GM12878 (cell line): ENCODE measurements around the gene SERINC5. TPM values are rescaled to one million over a fixed set of nuclear protein-coding genes. Genes with fewer than 3 reads are reported as not detected.

ENCODE experiments used
- ATAC-seq: fragments of 200-7000 bp; cut with Tn5 transposase; 3 replicates; pipeline ENCODE4 v1.9.1; 2020; ENCODE audit warnings: mild to moderate bottlenecking, moderate library complexity
- BruUV-seq: library from RNA; stranded (reverse); fragments of 400-500 nt; replicated peaks from 2 replicates; lab custom pipeline; 2021; lab: Mats Ljungman, UMichigan
- CTCF ChIA-PET: fragments of 300-600 bp; sonication (Branson Sonifier 250); formaldehyde crosslinking; extraction: SDS; loops from one replicate; lab custom pipeline; 2021; ENCODE audit warnings: inconsistent platforms; lab: Yijun Ruan, JAX
- POLR2A ChIA-PET: fragments of 350-600 bp; formaldehyde crosslinking; extraction: SDS; loops from one replicate; lab custom pipeline; 2021; ENCODE audit warnings: inconsistent platforms; lab: Charles Lee
- RAD21 ChIA-PET: fragments of 300-600 bp; sonication (Branson Sonifier 250); formaldehyde crosslinking; loops from one replicate; lab custom pipeline; 2023; ENCODE audit warnings: antibody characterized with exemption; ENCODE audit not compliant: unreplicated experiment; lab: Charles Lee
- SMC1A ChIA-PET: fragments of 300-600 bp; sonication (Branson Sonifier 250); formaldehyde crosslinking; loops from one replicate; lab custom pipeline; 2023; ENCODE audit not compliant: unreplicated experiment, uncharacterized antibody; lab: Charles Lee
- DNase-seq: peaks from one replicate; pipeline ENCODE4 v3.0.0-alpha.2; 2011; ENCODE audit warnings: low read depth, low spot score
- FAIRE-seq: peaks from 3 replicates; lab custom pipeline; 2011; peaks lifted over from hg19 to GRCh38; lab: Jason Lieb, UNC
- H2AFZ ChIP-seq: 2 replicates; pipeline ENCODE4 v1.6.0; 2011; ENCODE audit warnings: low read depth, low read length, control low read depth; ENCODE audit not compliant: control insufficient read depth
- H3K27ac ChIP-seq: 2 replicates; pipeline ENCODE4 v1.5.1; 2011; ENCODE audit warnings: control low read depth; ENCODE audit not compliant: control insufficient read depth, insufficient read depth
- H3K27me3 ChIP-seq, 2 experiments: replicated peaks in 1 of 2; 2 replicates each; pipeline versions ENCODE4 v1.6.0 to v1.6.1; 2011; ENCODE audit warnings: low read length in 1 of 2; ENCODE audit not compliant: control insufficient read depth in 2 of 2, insufficient read depth in 2 of 2
- H3K36me3 ChIP-seq, 2 experiments: 2 replicates each; pipeline ENCODE4 v1.5.1; 2011; ENCODE audit warnings: low read length in 1 of 2; ENCODE audit not compliant: control insufficient read depth in 2 of 2, insufficient read depth in 2 of 2
- H3K4me1 ChIP-seq: 2 replicates; pipeline ENCODE4 v1.6.1; 2011; ENCODE audit warnings: mild to moderate bottlenecking, low read length, moderate library complexity, mixed read lengths; ENCODE audit not compliant: control insufficient read depth, insufficient read depth
- H3K4me2 ChIP-seq: 2 replicates; pipeline ENCODE4 v1.6.0; 2011; ENCODE audit warnings: control low read depth; ENCODE audit not compliant: control insufficient read depth, insufficient read depth
- H3K4me3 ChIP-seq: fragments of 200-600 bp; sonication (generic); 2 replicates; pipeline ENCODE4 v1.5.1; 2016
- H3K79me2 ChIP-seq: 2 replicates; pipeline ENCODE4 v1.6.0; 2011; ENCODE audit warnings: low read length; ENCODE audit not compliant: control insufficient read depth, insufficient read depth
- H3K9ac ChIP-seq: 2 replicates; pipeline ENCODE4 v1.8.0; 2011; ENCODE audit warnings: low read length, control low read depth, mixed read lengths; ENCODE audit not compliant: control insufficient read depth, insufficient read depth
- H3K9me3 ChIP-seq: replicated peaks from 3 replicates; pipeline ENCODE4 v1.5.1; 2011; ENCODE audit warnings: mild to moderate bottlenecking, low read length; ENCODE audit not compliant: control insufficient read depth, insufficient read depth
- H4K20me1 ChIP-seq: 2 replicates; pipeline ENCODE4 v1.6.0; 2011; ENCODE audit not compliant: control insufficient read depth, insufficient read depth
- BCL11A ChIP-seq: IDR thresholded peaks from 2 replicates; pipeline ENCODE4 v1.6.1; 2011; ENCODE audit warnings: low read depth, low read length
- BCLAF1 ChIP-seq: fragments of 450-650 bp; IDR thresholded peaks from 2 replicates; pipeline ENCODE4 v1.6.1; 2017; ENCODE audit warnings: antibody characterized with exemption, mild to moderate bottlenecking, moderate library complexity
- CBFB ChIP-seq: IDR thresholded peaks from 2 replicates; pipeline ENCODE4 v1.6.1; 2016; ENCODE audit warnings: antibody characterized with exemption, low read depth
- CBX3 ChIP-seq: fragments of 200-600 bp; sonication (generic); IDR thresholded peaks from 2 replicates; pipeline ENCODE4 v1.6.1; 2016; ENCODE audit warnings: low read depth, borderline replicate concordance
- CREB1 ChIP-seq: IDR thresholded peaks from 2 replicates; pipeline ENCODE4 v1.6.1; 2012; ENCODE audit warnings: low read depth, mild to moderate bottlenecking, inconsistent platforms
- EED ChIP-seq: sonication (generic); IDR thresholded peaks from 2 replicates; pipeline ENCODE4 v1.6.1; 2016; ENCODE audit warnings: antibody characterized with exemption, low read depth
- EGR1 ChIP-seq, 2 experiments: IDR thresholded peaks; 1 replicate in 1 of 2; 2 replicates in 1 of 2; pipeline ENCODE4 v1.6.1; 2011 to 2012; ENCODE audit warnings: low read depth in 2 of 2, low read length in 2 of 2, borderline replicate concordance in 1 of 2, mild to moderate bottlenecking in 1 of 2, moderate library complexity in 1 of 2
- EZH2 ChIP-seq: IDR thresholded peaks from 2 replicates; pipeline ENCODE4 v1.6.1; 2012; ENCODE audit warnings: low read depth, mild to moderate bottlenecking, control low read depth, inconsistent platforms, low read length, borderline replicate concordance; ENCODE audit not compliant: control insufficient read depth
- FOXK2 ChIP-seq: fragments of 450-650 bp; IDR thresholded peaks from 2 replicates; pipeline ENCODE4 v1.6.1; 2017; ENCODE audit warnings: mild to moderate bottlenecking, moderate library complexity
- GATAD2B ChIP-seq: fragments of 450-650 bp; conservative IDR thresholded peaks from 2 replicates; pipeline ENCODE4 v1.6.1; 2017; ENCODE audit warnings: low read depth, mild to moderate bottlenecking, moderate library complexity
- JUND ChIP-seq: IDR thresholded peaks from 2 replicates; pipeline ENCODE4 v1.6.1; 2012; ENCODE audit warnings: low read depth, mild to moderate bottlenecking, low read length, improper control_type of control experiment, moderate library complexity
- NRF1 ChIP-seq: conservative IDR thresholded peaks from 2 replicates; pipeline ENCODE4 v1.6.1; 2011; ENCODE audit warnings: mild to moderate bottlenecking, low read depth, low read length, improper control_type of control experiment
- PAX8 ChIP-seq: fragments of 450-650 bp; IDR thresholded peaks from 2 replicates; pipeline ENCODE4 v1.6.1; 2017; ENCODE audit warnings: mild to moderate bottlenecking, moderate library complexity
- POLR2AphosphoS5 ChIP-seq: IDR thresholded peaks from 2 replicates; pipeline ENCODE4 v1.6.1; 2011; ENCODE audit warnings: mild to moderate bottlenecking, low read length, inconsistent platforms
- TCF12 ChIP-seq: IDR thresholded peaks from 2 replicates; pipeline ENCODE4 v1.6.1; 2011; ENCODE audit warnings: low read depth, mild to moderate bottlenecking, low read length
- WGBS: methylation state at CpG from one replicate; pipeline ENCODE4 v1.1.6; 2016; ENCODE audit warnings: low lambda C conversion rate; ENCODE audit not compliant: insufficient replicate concordance, insufficient coverage; ENCODE audit errors: missing lambda C conversion rate; 5-methylcytosine and 5-hydroxymethylcytosine counted together
- in situ Hi-C: fragments of 300-500 bp; cut with MboI; formaldehyde crosslinking; loops from 9 replicates; pipeline ENCODE4 v1.14.3; 2018; ENCODE audit warnings: mixed read lengths
- intact Hi-C: fragments of 100-400 bp; cut with micrococcal nuclease; formaldehyde crosslinking; loops from one replicate; pipeline ENCODE4 v1.14.2; 2022; ENCODE audit not compliant: unreplicated experiment
- polyA plus RNA-seq, 11 experiments: library from polyadenylated mRNA; depleted of rRNA in 4 of 11; unstranded in 6 of 11; stranded (reverse) in 5 of 11; fragments of >200 nt; fragmentation: Nextera tagmentation in 4 of 11; fragmentation: Illumina TruSeq in 1 of 11; extraction: Ambion mirVana in 4 of 11; extraction: Trizol in 1 of 11; gene quantifications; 1 replicate in 1 of 11; 2 replicates in 10 of 11; pipeline versions ENCODE4 v1.2.1 to v1.2.3, GENCODE V29; 2011 to 2016; ENCODE audit warnings: inconsistent platforms in 2 of 11, missing spikeins in 2 of 11, low read depth in 1 of 11
- total RNA-seq, 4 experiments: library from RNA; depleted of rRNA in 3 of 4; stranded (reverse); fragments of >200 nt in 3 of 4; fragmentation: Illumina TruSeq in 1 of 4; extraction: Trizol in 1 of 4; gene quantifications; 2 replicates each; pipeline versions ENCODE4 v1.2.1 to v1.2.3, GENCODE V29; 2013 to 2021
- TF ChIP-seq, protein P1 (sequence below): IDR thresholded peaks from 2 replicates; pipeline ENCODE4 v1.6.1; 2012; ENCODE audit warnings: improper control_type of control experiment, low read depth, low read length; ENCODE audit not compliant: insufficient replicate concordance

The SERINC5 gene
- total and polyA plus RNA-seq, 10 of the 15 experiments (the other 5 are each of a cell fraction or from before 2014, with no cell fraction given) = 0.66 to 7.0 (median 2.8) TPM

GRCh38 chr5:80103371-80103770, 152.5 kb downstream of the SERINC5 start:
- ChIA-PET CTCF (interaction anchor here (0.8 to 1.9 kb wide), 5 partner anchors 9 to 202 kb away, joined by 3 to 4 read pairs (median 3); no protein-coding TSS in a partner anchor), SMC1A (interaction anchor here (0.7 to 1.2 kb wide), 5 partner anchors 12 to 204 kb away, joined by 3 to 5 read pairs (median 4); no protein-coding TSS in a partner anchor), RAD21 (interaction anchor here (0.6 to 1.0 kb wide), 2 partner anchors 154 to 671 kb away, joined by 3 to 4 read pairs; no protein-coding TSS in a partner anchor), POLR2A (interaction anchor here (0.8 to 1.9 kb wide), 2 partner anchors 13 to 152 kb away, joined by 3 to 4 read pairs; no protein-coding TSS in a partner anchor)
- BruUV-seq = no TSS peak
- H3K27me3 ChIP-seq = no peaks in the 10 kb centered on the region
- peaks cover 3% of the 10 kb centered on the region; the same call in 1 of the 2 replicates for H3K4me1 ChIP-seq
- DNase-seq (no peak), FAIRE-seq (no peak), ATAC-seq (no peak)
- H3K4me3 ChIP-seq = no peak overlapping the region
- H2AFZ ChIP-seq = no peak overlapping the region
- no peaks in the 10 kb centered on the region for H4K20me1 ChIP-seq
- no peak overlapping the region for H3K9ac ChIP-seq
- H3K27ac ChIP-seq = no peak overlapping the region
- no peaks in the 10 kb centered on the region for H3K9me3 ChIP-seq
- WGBS = 54% methylated on average over 5 of the region's 6 CpGs
- no peaks in the 10 kb centered on the region for H3K36me3 ChIP-seq
- H3K79me2 ChIP-seq = no peaks in the 10 kb centered on the region
- intact Hi-C loops (no loop called here), in situ Hi-C loops (no loop called here)
- H3K4me2 ChIP-seq = no peak overlapping the region
- no peak for TF ChIP-seq TCF12
- TF ChIP-seq CREB1 = no peak
- TF ChIP-seq GATAD2B = no peak
- TF ChIP-seq FOXK2 = no peak
- no peak for TF ChIP-seq BCL11A
- no peak for TF ChIP-seq JUND
- no peak for TF ChIP-seq EZH2
- TF ChIP-seq NRF1 = no peak
- no peak for TF ChIP-seq BCLAF1
- TF ChIP-seq, protein P1, sequence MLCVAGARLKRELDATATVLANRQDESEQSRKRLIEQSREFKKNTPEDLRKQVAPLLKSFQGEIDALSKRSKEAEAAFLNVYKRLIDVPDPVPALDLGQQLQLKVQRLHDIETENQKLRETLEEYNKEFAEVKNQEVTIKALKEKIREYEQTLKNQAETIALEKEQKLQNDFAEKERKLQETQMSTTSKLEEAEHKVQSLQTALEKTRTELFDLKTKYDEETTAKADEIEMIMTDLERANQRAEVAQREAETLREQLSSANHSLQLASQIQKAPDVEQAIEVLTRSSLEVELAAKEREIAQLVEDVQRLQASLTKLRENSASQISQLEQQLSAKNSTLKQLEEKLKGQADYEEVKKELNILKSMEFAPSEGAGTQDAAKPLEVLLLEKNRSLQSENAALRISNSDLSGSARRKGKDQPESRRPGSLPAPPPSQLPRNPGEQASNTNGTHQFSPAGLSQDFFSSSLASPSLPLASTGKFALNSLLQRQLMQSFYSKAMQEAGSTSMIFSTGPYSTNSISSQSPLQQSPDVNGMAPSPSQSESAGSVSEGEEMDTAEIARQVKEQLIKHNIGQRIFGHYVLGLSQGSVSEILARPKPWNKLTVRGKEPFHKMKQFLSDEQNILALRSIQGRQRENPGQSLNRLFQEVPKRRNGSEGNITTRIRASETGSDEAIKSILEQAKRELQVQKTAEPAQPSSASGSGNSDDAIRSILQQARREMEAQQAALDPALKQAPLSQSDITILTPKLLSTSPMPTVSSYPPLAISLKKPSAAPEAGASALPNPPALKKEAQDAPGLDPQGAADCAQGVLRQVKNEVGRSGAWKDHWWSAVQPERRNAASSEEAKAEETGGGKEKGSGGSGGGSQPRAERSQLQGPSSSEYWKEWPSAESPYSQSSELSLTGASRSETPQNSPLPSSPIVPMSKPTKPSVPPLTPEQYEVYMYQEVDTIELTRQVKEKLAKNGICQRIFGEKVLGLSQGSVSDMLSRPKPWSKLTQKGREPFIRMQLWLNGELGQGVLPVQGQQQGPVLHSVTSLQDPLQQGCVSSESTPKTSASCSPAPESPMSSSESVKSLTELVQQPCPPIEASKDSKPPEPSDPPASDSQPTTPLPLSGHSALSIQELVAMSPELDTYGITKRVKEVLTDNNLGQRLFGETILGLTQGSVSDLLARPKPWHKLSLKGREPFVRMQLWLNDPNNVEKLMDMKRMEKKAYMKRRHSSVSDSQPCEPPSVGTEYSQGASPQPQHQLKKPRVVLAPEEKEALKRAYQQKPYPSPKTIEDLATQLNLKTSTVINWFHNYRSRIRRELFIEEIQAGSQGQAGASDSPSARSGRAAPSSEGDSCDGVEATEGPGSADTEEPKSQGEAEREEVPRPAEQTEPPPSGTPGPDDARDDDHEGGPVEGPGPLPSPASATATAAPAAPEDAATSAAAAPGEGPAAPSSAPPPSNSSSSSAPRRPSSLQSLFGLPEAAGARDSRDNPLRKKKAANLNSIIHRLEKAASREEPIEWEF = no peak
- no peak for TF ChIP-seq POLR2AphosphoS5
- TF ChIP-seq EED = no peak
- no peak for TF ChIP-seq EGR1 (IDR thresholded peaks at IDR 0.05; ENCODE audit: borderline replicate concordance in 1 of 2, low read depth in 2 of 2, low read length in 2 of 2)
- TF ChIP-seq PAX8 = no peak
- no peak for TF ChIP-seq CBFB
- no peak for TF ChIP-seq CBX3
